HFF-Myc (cell line): ENCODE data around the gene NDUFA8.
A peak's percentile ranks its signal among the peaks of the same experiment; 100 is the strongest.

Experiments
- DNase-seq: peaks from one replicate; pipeline ENCODE4 v3.0.0-alpha.2; 2011; ENCODE audit warnings: low read depth; ENCODE audit errors: extremely low read depth
- H3K4me3 ChIP-seq: replicated peaks from 2 replicates; pipeline ENCODE4 v1.5.1; 2011; ENCODE audit warnings: low read depth, mild to moderate bottlenecking, control low read depth, low read length
- TF ChIP-seq, protein P1 (sequence below): IDR thresholded peaks from 2 replicates; pipeline ENCODE4 v1.5.1; 2012; ENCODE audit warnings: mild to moderate bottlenecking, low read depth, low read length, control low read depth; ENCODE audit errors: missing control alignments

Gene NDUFA8

DNA sequence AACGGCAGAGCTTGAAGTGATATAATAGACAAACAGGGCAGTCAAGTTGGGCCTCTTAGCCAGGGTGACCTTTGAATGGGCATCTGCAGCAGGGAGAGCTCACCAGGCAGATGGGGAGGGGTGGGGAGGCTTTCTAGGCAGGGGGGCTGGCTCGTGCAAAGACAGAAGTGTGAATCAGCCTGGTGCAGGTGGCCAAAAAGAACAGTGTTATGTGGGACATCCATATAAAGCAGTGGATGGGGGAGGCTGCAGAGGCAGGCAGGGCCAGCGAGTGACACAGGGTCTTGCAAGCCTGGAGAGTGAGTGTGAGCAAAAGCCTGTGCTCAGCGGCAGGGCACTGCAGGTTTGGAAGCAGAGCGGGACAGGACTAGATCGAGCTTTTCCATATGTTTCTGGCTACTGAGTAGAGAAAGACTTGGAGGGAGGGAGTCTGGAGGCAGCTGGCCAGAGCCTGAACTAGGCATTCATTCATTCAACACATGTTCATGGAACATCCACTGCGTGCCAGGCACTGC, 52.2 kb downstream of the NDUFA8 start:
- no peak for DNase-seq
- TF ChIP-seq, protein P1, sequence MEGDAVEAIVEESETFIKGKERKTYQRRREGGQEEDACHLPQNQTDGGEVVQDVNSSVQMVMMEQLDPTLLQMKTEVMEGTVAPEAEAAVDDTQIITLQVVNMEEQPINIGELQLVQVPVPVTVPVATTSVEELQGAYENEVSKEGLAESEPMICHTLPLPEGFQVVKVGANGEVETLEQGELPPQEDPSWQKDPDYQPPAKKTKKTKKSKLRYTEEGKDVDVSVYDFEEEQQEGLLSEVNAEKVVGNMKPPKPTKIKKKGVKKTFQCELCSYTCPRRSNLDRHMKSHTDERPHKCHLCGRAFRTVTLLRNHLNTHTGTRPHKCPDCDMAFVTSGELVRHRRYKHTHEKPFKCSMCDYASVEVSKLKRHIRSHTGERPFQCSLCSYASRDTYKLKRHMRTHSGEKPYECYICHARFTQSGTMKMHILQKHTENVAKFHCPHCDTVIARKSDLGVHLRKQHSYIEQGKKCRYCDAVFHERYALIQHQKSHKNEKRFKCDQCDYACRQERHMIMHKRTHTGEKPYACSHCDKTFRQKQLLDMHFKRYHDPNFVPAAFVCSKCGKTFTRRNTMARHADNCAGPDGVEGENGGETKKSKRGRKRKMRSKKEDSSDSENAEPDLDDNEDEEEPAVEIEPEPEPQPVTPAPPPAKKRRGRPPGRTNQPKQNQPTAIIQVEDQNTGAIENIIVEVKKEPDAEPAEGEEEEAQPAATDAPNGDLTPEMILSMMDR, result no peak
- H3K4me3 ChIP-seq, result no peak overlapping the region

DNA sequence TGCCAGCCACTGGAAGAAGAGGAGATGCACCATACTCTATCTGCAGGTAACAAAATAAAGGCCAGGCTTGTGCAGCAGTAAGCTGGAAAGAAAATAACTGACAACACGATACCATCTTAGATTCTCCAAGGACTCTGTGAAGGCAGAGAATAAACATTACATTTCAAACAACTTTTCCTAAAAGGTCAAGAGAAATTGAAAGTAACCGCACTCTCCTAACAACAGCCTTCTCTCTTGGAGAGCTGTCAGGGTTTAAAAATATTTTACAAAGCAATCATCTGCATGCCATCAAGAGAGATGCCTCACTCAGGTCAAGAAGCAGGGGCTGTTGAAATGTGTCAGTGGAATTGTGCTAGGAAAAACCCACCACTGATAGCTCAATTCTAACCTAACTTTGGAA, 53.0 kb downstream of the NDUFA8 start:
- DNase-seq, result no peak
- no peak overlapping the region for H3K4me3 ChIP-seq
- TF ChIP-seq, protein P1, result no peak

DNA sequence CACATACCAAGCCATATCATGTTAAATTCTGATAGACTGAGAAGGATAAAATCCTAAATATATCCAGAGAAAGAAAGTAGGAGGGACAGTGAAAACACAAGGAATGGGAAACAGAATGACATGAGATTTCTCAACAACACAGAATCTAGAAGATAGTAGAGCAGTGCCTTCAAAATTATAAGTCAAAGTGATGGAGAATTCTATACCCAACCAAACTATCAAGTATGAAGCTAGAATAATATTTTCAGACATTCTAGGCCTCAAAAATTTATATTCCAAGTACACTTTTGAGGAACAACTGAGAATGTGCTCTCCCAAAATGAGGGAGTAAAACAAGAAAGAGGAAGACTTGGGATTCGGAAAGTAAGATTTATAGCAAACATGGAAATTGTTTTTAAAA, 55.6 kb downstream of the NDUFA8 start:
- H3K4me3 ChIP-seq, result no peak overlapping the region
- TF ChIP-seq, protein P1, result no peak
- DNase-seq, result no peak

DNA sequence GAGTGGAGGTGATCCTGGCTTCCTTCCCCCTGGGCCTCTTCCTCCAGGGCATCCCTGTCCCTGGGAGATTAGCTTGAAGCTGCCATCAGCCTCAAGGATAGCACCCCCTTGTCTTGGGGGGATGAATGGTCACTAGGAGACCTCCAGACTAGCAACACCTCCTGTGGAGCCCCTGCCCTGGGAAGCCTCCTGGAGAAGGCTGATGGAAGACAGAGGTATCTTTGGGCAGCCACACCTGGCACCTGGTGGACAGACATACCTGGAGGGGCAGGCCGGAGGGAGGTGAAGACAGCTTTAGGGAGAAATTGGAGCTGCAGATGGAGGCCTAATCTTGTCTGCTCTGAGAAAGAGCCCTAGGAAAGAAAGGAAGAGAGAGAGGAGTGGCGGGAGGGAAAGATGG, 57.4 kb downstream of the NDUFA8 start:
- no peak for DNase-seq
- no peak overlapping the region for H3K4me3 ChIP-seq
- TF ChIP-seq, protein P1, result no peak

DNA sequence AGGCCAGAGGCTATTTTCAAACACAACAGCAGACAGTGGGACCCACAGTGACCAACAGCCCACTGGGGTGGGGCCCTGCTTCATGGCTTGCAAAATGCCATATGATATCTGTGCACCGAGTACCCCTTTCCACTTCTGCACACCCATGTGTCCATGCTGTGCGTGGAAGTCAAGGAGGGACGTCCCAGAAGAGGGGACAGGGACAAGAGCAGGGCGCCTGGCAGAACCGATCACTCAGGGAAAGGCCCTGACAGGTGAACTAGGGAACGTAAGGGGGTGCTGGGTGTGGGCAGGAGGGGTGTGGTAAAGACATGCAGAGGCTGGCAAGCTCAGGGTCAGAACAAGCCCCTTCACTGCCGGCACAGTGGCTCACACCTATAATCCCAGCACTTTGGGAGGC, 58.8 kb downstream of the NDUFA8 start:
- no peak overlapping the region for H3K4me3 ChIP-seq

DNA sequence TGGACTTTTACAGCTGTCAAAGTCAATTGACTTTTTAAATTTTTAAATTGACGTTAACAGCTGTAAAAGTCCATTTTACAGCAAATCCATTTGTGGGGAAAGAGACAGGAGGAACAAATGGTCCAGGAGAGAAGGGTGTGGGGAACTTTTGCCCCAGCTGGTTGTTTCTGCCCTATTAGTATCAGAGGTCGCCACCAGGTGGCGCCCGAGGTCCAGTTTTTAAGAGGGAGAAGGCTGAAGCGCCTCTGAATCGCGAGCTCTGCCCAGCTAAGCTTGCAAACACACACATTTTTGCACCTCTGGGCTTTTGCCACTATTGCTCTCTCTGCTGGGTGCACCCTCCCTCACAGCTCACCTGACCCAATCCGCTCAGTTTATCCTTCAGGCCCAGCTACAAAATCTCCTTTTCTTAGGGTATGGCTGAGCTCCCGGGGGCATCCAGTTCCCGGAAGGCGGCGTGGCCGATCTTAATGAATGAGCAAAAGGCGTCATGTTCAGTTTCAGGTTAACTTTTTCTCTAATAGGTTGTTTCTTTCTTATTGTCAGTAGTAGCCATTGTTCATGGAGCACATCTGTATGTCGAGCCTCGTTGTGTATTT, 60.2 kb downstream of the NDUFA8 start:
- DNase-seq, result peak; percentile 31
- no peak overlapping the region for H3K4me3 ChIP-seq
- TF ChIP-seq, protein P1, result peak; percentile 82

More for the DNA sequence above, 58.8 kb downstream of the NDUFA8 start:
- TF ChIP-seq, protein P1, result no peak
- no peak for DNase-seq
